GM03348 (cell line): Measurements from ENCODE around the gene NPBWR2.

Experiments
- DNase-seq: peaks from one replicate; pipeline ENCODE4 v3.0.0; 2012; ENCODE audit warnings: low spot score

NPBWR2 gene

DNA sequence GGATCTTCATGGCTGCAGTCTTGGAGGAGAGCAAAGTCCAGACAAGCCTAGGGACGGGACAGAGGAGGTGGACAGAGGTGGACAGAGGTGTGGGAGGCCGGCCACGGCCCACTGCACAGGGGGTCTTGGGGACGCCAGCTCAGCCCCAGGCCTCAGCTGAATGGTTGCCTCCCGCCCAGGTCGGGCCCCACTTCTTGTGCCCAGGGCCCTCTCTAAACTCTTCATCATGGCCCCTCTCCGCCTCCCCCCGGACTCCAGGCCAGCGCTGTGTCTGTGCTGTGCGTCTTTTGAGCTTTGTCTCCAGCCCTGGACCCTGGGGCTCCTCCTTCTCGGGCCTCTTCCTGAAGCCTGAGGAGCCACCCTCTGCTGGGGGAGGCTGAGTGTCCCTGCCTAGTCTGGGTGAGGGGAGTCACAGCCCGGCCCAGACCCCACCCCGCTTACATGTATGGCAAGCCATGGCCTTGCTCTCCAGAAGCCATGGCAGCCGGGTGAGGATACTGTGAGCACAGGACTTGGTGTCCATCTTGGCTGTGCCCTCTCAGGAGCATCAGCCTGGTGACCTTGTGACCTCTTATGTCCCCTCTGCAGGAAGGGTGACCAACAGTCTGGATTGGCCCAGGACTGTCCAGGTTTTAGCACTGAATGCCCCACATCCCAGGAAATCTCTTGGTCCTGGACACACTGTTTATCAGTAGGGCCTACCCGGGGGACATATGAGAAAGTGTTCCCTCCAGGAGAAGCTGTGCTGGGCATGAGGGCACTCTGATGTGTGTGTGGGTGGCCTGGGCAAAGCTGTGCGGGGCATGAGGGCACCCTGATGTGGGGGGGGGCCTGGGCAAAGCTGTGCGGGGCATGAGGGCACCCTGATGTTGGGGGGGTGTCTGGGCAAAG is 9.4 kb upstream of the NPBWR2 start:
- DNase-seq: no peak

DNA sequence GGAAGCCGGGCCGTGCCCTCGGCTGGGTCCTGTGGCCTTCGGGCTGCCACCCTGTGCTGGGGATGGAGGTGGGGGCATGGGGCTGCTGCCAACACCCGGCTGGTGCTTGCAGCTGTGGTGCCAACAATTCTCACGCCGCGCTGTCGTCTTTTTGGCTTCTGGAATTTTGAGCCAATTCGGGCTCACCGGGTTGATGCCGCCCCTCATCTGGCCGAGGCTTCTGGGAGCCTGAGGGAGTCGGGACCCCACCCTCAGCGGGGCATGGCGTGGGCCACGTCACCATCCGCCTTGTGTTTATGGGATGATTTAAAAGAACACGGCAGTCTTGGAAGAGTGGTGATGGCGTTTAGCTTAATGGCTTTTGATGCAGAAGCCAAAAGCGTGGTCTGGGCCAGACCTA is 8.7 kb upstream of the NPBWR2 start:
- no peak for DNase-seq

DNA sequence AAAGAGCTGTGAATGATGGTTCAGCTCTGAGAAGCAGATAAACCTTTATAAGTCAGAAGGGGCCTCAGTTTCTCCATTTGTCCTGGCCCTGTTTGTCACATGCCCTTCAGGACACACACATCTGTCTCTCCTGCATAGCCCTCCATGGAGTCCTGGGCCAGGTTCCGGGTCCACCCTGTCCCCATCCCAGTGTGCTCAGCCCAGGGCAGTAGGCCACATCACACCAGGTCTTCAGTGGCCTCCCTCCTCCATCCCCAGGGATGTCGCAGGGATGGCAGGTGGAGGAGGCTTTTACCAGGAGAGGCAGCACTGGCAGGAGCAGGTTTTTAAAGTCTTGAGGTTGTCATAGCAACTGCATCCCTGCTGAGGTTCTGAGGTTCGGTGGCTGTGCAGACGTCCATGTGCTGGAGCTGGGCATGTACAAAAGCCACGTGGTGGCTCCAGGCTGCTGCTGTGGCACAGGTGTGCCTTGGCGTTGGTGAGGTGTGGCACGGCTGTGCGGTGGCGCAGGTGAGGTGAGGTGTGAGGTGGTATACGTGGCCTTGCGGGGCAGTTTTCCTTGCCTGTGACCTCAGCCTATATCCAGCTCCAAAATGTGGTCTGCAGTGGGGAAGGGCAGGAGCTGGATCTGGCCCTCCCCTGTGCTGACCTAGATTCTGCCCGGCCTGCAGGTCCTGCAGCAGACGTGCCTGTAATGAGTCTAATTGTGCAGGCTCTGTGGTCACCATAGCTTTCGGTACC is 8.0 kb upstream of the NPBWR2 start:
- no peak for DNase-seq

- no peak for DNase-seq
Measured at GRCh38 chr20:64114356-64114971, 7.1 kb upstream of the NPBWR2 start.

GRCh38 chr20:64113796-64114355 is 6.5 kb upstream of the NPBWR2 start:
- no peak for DNase-seq

DNA sequence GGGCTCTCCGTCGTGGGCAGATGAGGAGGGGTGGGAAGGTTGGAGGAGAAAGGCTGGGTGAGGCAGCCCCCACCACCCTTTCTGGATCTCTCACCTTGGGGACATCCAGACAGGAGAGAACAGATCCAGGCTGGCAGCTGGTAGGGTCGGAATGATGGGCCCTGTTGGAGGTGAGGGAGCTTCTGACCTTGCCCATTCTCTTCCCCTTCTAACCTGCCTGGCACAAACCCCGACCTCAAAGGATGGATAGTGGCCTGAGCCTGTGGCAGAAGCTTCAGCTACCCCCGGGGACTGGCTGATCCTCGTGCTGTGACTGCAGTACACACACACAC is 6.0 kb upstream of the NPBWR2 start:
- DNase-seq: no peak

- no peak for DNase-seq
Measured at GRCh38 chr20:64112691-64113443, 5.5 kb upstream of the NPBWR2 start.

- DNase-seq: no peak
Measured at GRCh38 chr20:64111841-64112641, 4.7 kb upstream of the NPBWR2 start.

DNA sequence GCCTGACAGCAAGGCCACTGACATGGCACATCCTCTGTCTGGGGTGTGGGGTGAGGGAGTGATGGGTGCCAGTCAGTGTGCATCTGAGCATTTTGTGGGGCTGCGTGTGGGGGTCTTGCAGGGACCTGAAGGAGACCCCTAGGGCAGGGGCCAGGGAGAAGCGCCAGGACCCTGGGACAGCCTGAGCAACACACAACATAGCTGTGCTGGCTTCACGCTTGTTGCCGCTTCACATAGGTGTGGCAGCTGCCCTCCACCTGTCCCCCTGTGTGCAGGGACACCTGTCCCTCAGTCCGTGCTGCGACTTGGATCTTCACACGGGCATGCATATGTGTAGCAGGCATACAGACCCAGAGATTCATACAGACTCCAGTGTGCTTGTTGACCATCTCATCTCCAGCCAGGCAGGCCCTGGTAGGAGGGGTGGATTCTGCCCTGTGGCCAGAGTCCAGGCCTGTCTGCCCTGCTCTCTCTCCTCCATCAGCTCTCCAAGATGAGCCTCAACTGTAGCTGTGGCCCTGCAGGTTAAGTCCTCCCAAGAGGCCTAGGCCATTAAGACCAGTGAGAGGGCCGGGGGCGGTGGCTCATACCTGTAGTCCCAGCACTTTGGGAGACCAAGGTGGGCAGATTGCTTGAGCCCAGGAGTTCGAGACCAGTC is 3.2 kb upstream of the NPBWR2 start:
- no peak for DNase-seq

DNA sequence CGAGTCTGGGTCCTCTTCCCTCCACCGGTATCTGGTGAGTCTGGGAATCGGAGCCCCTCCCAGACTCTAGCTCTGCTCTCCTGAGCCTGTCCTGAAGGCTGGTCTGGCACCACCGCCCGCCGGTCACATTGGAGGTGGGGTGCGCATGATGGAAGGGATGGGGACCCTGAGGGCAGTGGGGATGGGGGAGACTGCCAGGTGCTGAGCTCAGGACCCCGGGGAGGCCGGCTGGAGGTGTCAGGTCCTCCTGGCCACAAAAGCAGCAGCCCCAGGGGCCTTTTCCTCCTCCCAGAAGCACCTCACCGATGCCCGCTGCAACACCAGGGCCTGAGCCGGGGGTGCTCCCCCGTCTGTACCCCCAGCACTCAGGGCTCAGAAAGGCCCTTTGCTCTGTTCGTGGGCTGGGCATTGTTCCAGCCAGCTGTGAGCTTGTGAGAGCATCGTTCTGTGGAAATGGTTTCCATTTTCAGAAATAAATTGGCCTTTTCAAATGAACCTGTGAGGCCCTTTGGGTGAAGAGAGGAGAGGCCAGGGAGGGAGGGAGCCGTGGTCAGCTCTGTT is 2.5 kb upstream of the NPBWR2 start:
- DNase-seq: no peak

DNA sequence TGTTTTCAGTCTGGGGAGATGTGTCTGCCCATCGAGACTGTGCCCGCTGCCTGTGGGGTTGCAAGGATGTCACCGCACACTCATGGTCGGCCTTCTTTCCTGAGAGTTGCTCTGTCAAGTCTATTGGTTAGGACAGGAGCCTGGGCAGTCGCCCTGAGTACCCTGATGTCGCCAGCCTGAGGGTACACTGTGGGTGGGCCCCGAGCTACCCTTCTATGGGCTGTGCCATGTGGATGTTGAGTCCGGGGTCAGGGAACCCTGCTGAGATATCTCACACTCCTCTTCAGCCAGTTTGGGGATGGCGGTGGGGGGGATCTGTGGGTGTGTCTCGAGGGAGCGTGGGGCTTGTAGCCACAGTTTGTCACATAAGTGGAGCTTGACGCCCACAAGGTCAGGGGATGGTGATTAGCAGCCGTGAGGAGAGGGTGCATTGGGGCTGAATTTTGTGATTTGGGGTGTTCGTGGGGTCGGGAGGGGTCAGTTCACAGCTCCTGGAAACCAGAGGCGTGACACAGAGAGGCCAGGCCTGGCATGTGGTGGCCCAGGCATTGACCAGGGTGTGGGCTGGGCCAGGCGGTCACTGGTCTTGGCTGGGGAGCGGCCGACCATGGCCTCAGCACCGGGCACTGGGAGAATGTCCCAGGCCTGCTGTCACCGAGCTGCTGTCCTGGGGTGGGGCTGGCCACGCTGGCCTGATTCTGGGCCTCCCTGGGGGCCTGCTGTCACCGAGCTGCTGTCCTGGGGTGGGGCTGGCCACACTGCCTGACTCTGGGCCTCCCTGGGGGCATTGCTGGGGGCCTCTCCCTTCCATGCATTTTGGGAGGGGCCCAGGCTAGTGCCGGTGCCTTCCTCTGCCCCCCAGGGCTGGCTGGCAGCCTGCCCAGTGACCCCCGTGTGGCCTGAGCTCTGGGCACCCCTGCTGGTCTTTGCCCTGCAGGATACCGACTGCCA is 1.6 kb upstream of the NPBWR2 start:
- no peak for DNase-seq

GRCh38 chr20:64107736-64108457 is 532 bp upstream of the NPBWR2 start:
- no peak for DNase-seq

- no peak for DNase-seq
Measured at GRCh38 chr20:64106435-64106961, 867 bp downstream of the NPBWR2 start.

DNA sequence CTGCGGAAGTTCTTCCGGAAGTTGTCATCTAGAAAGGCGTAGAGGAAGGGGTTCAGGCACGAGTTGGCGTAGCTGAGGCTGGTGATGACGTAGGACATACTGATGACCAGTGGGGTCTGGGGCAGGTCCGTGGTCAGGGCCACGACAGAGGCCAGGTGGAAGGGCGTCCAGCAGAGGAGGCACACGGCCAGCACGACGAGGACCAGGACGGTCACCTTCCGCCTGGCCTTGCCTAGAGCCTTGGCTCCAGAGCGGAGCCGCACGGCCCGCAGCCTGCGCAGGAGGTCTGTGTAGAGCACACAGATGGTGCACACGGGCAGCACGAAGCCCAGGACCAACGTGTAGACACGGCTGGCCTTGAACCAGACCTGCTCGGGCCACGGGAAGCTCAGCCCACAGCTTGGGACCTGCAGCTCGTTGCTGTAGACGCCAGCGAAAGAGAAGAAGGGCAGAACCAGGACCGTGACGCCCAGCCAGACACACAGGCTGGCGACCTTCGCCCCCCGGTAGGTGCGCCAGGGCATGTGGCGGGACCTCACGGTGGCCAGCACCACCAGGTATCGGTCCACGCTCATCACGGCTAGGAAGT is 1.4 kb downstream of the NPBWR2 start:
- DNase-seq: no peak

GRCh38 chr20:64104667-64105451 is 2.5 kb downstream of the NPBWR2 start:
- DNase-seq: no peak

DNA sequence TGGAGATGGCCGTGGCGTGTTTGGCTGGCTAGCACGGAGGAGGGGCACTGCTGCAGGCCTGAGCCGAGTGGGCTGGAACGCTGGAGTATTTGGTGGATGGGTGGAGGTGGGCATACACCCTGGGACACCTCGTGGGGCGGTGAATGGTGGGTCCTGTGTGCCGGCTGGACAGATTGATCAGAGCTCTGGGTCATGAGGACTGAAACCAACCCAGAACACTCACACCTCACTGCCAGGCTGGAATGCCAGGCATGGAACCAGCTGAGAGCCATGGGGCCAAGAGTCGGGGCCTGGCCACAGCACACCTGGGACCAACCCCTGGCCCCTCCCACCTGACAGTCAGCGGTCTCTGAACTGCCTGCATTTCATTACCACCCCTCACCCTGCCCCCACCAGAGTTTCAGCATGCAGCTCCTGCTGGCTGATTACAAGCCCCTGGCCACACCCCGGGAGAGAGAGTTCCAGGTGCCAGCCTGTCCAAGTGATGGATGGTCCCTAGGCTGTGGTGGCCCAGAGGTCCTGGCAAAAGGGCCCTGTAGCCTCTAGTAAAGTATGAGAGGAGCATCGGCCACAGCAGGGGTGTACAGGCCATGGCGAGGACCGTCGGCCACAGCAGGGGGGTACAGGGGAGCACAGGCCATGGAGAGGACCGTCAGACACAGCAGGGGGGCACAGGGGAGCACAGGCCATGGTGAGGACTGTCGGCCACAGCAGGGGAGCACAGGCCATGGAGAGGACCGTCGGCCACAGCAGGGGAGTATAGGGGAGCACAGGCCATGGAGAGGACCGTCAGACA is 3.3 kb downstream of the NPBWR2 start:
- DNase-seq: no peak
